Measurements from ENCODE around the gene MBD2.

DNA sequence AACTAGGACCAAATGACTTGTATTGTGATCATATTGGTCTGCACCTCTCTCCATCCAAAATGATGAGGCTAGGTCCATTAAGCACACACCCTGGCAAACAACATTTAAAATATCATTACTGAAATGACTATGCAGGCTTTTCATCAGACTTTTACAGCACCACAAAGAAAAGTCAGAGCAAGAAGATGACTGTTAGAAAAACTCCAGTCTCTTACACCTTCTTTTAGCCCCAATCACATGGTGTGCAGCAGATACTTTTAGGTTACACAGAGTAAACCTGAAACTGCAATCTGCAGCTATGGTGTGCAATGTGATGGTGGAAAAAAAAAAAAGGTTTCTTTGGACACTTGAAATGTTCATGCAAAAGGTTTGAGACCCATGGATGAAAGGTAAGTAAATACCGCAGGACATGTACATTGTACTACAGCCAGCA lies 39.5 kb upstream of the MBD2 start:
- TF ChIP-seq CTCF (conservative IDR thresholded peaks at IDR 0.05) (no peak), ZFX (IDR thresholded peaks at IDR 0.05) (no peak)
